NCI-H128 (cell line): Measurements from ENCODE around the gene PCDHGC4.

Source experiments
- DNase-seq: peaks from one replicate; lab custom pipeline; 2025; ENCODE audit not compliant: unreplicated experiment; lab: John Stamatoyannopoulos, UW

Gene PCDHGC4

DNA sequence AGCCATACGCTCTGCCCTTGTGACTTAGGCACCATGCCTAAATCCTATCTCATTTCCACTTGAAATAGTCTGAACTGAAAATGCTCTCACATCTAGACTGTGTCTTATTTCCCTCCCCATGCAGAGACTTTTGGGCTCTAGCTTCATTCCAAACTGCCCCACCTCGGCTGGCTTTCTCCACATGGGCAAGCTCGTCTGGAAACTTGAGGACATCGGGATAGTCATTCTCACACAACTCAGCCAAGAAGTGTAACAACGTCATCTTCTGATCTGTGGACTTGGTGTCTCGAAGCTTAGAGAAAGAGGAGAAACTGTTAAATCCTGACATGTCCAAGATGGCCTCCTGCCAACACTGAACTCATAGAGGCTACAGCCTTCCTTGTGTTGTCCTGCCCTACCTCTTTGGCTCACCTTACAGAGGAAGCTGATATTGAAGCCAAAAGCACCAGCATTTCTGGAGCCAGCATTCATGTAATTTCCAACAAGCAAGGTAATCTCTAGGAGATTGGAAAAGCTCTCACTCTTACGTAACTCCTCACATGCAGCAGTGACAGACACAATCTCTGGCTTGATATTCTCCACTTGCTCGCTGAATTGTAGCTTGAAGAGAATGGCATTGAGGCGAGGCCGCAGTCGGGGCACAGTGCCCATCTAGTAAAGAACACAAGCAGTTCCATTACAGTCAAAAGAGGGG, 43.6 kb downstream of the PCDHGC4 start:
- DNase-seq: no peak

- DNase-seq: no peak
Observed at GRCh38 chr5:141529002-141529401, 44.2 kb downstream of the PCDHGC4 start.

DNA sequence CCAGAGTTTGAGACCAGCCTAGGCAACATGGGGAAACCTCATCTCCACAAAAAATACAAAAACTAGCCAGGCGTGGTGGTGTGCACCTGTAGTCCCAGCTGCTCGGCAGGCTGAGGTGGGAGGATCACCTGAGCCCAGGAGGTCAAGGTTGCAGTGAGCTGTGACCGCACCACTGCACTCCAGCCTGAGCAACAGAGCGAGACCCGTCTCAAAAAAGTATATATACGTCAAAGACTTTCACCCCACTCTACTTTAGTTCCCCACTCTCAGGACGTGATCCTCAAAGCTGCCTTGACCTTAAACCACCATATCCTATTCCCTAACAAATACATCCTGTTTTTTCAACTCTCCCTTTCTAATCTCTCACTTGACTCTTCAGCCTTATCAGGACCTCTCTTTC, 45.0 kb downstream of the PCDHGC4 start:
- no peak for DNase-seq

DNA sequence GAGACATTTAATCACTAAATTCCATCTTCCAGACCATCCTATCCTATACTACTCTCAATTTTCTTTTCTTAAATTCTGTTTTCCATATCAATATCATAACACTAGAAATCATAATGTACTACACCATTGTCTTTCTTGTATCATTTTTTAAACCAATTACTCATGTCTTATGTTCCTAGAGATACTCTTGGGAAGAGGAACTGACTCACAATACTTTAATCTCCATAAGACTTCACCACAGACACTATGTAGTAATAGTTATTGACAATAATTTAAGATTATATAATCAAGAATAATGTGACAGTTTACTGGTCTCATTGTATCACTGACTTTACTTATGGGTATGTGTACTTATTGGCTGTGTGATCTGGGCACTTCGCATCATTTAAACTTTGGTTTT, 47.9 kb downstream of the PCDHGC4 start:
- no peak for DNase-seq

- no peak for DNase-seq
Observed at GRCh38 chr5:141533897-141534296, 49.1 kb downstream of the PCDHGC4 start.

GRCh38 chr5:141534492-141535213, 49.8 kb downstream of the PCDHGC4 start:
- DNase-seq: no peak
